DOHH2 (cell line): ENCODE data around the gene ETS1.

Experiments used
- H3F3A ChIP-seq: fragments of 200-600 bp; sonication (generic), shearing (Covaris generic); 2 replicates; pipeline ENCODE4 v1.6.0; 2016; ENCODE audit warnings: antibody characterized with exemption, mild to moderate bottlenecking; ENCODE audit not compliant: control insufficient read depth, insufficient read depth
- H3K27ac ChIP-seq: fragments of 200-600 bp; sonication (generic); 2 replicates; pipeline ENCODE4 v1.5.1; 2014; ENCODE audit warnings: low read depth, mild to moderate bottlenecking, low read length, moderate library complexity
- H3K27me3 ChIP-seq: fragments of 200-600 bp; sonication (generic); 2 replicates; pipeline ENCODE4 v1.6.1; 2014; ENCODE audit warnings: mild to moderate bottlenecking, low read length, mixed read lengths; ENCODE audit not compliant: control insufficient read depth
- H3K36me3 ChIP-seq: fragments of 200-600 bp; sonication (generic); 2 replicates; pipeline ENCODE4 v1.6.1; 2014; ENCODE audit warnings: mild to moderate bottlenecking, low read length, moderate library complexity, mixed read lengths; ENCODE audit not compliant: control insufficient read depth
- H3K4me1 ChIP-seq: fragments of 200-600 bp; sonication (generic); 2 replicates; pipeline ENCODE4 v1.6.1; 2014; ENCODE audit warnings: mild to moderate bottlenecking, low read length, mixed read lengths; ENCODE audit not compliant: control insufficient read depth
- H3K4me2 ChIP-seq: fragments of 200-600 bp; sonication (generic); 2 replicates; pipeline ENCODE4 v1.6.0; 2014; ENCODE audit warnings: mild to moderate bottlenecking, low read length, moderate library complexity
- H3K4me3 ChIP-seq: fragments of 200-600 bp; sonication (generic); 2 replicates; pipeline ENCODE4 v1.5.1; 2014; ENCODE audit warnings: mild to moderate bottlenecking, low read length, mixed read lengths
- H3K79me2 ChIP-seq: fragments of 200-600 bp; sonication (generic); 2 replicates; pipeline ENCODE4 v1.6.1; 2014; ENCODE audit warnings: mild to moderate bottlenecking, low read length, mixed read lengths; ENCODE audit not compliant: control insufficient read depth
- H3K9me2 ChIP-seq: fragments of 200-600 bp; sonication (generic); replicated peaks from 2 replicates; pipeline ENCODE4 v1.6.1; 2014; ENCODE audit warnings: mild to moderate bottlenecking, low read length, mixed read lengths; ENCODE audit not compliant: control insufficient read depth
- H3K9me3 ChIP-seq: fragments of 200-600 bp; sonication (generic); 2 replicates; pipeline ENCODE4 v1.6.1; 2014; ENCODE audit warnings: antibody characterized with exemption, low read length, mixed read lengths; ENCODE audit not compliant: control insufficient read depth, insufficient read depth
- H4K20me1 ChIP-seq: fragments of 200-600 bp; sonication (generic); 2 replicates; pipeline ENCODE4 v1.6.0; 2014; ENCODE audit warnings: low read depth, mild to moderate bottlenecking, antibody characterized with exemption, low read length, moderate library complexity; ENCODE audit not compliant: control insufficient read depth, insufficient read depth
- EZH2phosphoT487 ChIP-seq: fragments of 200-600 bp; sonication (generic); IDR thresholded peaks from 2 replicates; pipeline ENCODE4 v1.6.1; 2017; ENCODE audit warnings: borderline replicate concordance, mild to moderate bottlenecking, antibody characterized with exemption, low read length, moderate library complexity, mixed read lengths
- TF ChIP-seq, protein P1 (sequence below): fragments of 200-600 bp; sonication (generic); IDR thresholded peaks from one replicate; pipeline ENCODE4 v1.5.1; 2014; ENCODE audit warnings: antibody characterized with exemption, mild to moderate bottlenecking, low read depth, low read length; ENCODE audit not compliant: poor library complexity, severe bottlenecking

Gene ETS1

DNA sequence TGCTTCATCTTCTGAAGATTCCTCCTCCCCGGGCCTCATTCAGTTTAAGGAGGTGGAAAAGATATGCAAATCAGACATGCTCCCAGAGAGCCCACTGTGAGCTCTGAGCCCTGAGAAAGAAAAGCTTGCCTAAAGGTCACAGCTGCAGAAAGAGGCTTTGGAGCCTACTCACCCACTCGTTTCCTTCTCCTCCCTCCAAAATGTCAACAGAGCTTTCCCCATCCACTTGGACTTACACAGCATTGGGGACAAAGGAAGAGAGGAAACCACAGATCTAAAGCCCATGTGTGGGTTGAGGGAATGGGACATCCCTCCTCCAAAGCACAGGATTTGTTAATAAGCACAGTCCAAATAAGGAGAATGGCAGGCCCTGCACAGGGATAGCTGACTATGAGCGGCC is 158.4 kb downstream of the ETS1 start:
- H3K4me3 ChIP-seq = no peak overlapping the region
- no peaks in the 10 kb centered on the region for H3K9me3 ChIP-seq

DNA sequence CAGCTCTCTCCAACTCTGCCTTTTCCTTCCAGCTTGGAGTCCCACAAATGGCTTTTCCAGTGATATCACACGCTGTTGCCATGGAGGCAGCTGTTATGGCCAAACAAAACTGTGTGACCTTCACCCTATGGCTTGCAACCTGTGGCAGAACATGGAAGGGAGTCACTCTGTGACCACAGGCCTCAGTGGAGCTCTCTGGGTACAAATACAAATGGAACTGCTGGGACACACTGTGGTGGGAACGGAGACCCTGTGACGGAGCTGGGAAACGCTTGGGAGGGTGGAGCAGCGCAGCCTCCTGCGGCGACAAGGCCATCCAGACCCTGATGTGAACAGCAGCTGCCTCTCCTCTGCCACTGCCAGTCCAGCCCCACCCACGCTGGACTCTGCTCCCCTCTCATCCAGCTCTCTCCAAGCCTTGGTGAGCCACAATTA is 162.5 kb downstream of the ETS1 start:
- Histone ChIP-seq H3K79me2 (no peaks in the 10 kb centered on the region), H4K20me1 (no peaks in the 10 kb centered on the region), H3K9me2 (no peaks in the 10 kb centered on the region), H3K4me1 (peaks cover 13% of the 10 kb centered on the region), H3K36me3 (no peaks in the 10 kb centered on the region), H3K9me3 (no peaks in the 10 kb centered on the region), H3K27ac (no peak overlapping the region), H3F3A (no peaks in the 10 kb centered on the region), H3K4me2 (no peak overlapping the region), H3K4me3 (no peak overlapping the region), H3K27me3 (no peaks in the 10 kb centered on the region)
- no peak for TF ChIP-seq EZH2phosphoT487
- TF ChIP-seq, protein P1, sequence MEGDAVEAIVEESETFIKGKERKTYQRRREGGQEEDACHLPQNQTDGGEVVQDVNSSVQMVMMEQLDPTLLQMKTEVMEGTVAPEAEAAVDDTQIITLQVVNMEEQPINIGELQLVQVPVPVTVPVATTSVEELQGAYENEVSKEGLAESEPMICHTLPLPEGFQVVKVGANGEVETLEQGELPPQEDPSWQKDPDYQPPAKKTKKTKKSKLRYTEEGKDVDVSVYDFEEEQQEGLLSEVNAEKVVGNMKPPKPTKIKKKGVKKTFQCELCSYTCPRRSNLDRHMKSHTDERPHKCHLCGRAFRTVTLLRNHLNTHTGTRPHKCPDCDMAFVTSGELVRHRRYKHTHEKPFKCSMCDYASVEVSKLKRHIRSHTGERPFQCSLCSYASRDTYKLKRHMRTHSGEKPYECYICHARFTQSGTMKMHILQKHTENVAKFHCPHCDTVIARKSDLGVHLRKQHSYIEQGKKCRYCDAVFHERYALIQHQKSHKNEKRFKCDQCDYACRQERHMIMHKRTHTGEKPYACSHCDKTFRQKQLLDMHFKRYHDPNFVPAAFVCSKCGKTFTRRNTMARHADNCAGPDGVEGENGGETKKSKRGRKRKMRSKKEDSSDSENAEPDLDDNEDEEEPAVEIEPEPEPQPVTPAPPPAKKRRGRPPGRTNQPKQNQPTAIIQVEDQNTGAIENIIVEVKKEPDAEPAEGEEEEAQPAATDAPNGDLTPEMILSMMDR = no peak

More for the DNA sequence above, 158.4 kb downstream of the ETS1 start:
- Histone ChIP-seq H3K4me2 (peak overlapping the region; percentile 30), H3K27me3 (no peaks in the 10 kb centered on the region), H3K79me2 (no peaks in the 10 kb centered on the region), H3K36me3 (no peaks in the 10 kb centered on the region), H3F3A (no peaks in the 10 kb centered on the region), H3K4me1 (peaks cover 13% of the 10 kb centered on the region), H3K27ac (no peak overlapping the region), H4K20me1 (no peaks in the 10 kb centered on the region), H3K9me2 (no peaks in the 10 kb centered on the region)
- no peak for TF ChIP-seq EZH2phosphoT487
- TF ChIP-seq, protein P1 = no peak

DNA sequence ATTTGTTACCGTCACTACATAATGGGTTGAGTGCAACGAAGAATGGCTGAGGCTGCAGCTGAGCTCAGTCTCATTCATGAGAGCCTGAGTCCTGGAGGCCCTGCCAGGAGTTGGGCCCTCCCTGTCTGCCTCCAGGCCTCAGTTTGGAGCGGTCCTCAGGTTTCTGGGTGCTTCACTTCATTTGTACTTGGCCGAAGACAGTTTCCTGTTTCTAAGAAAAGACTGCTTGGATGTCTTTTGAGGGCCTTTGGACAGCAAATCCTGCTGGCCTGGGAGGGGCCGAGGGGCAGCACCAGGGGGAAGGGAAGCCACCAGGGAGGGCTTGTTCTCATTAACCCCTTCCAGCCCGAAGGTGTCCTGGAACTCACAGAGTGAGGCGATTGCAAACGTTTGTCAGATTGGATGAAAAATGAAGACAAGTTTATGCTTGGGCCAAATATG is 163.1 kb downstream of the ETS1 start:
- H3K27ac ChIP-seq = no peak overlapping the region

More for the DNA sequence above, 163.1 kb downstream of the ETS1 start:
- peaks cover 10% of the 10 kb centered on the region for H3K4me1 ChIP-seq
- H3K36me3 ChIP-seq = no peaks in the 10 kb centered on the region
- H3K4me2 ChIP-seq = no peak overlapping the region
- TF ChIP-seq, protein P1 = no peak
- TF ChIP-seq EZH2phosphoT487 = no peak
- H4K20me1 ChIP-seq = no peaks in the 10 kb centered on the region
- H3K27me3 ChIP-seq = no peaks in the 10 kb centered on the region
- no peaks in the 10 kb centered on the region for H3K9me3 ChIP-seq
- no peaks in the 10 kb centered on the region for H3F3A ChIP-seq
- no peaks in the 10 kb centered on the region for H3K9me2 ChIP-seq
- no peak overlapping the region for H3K4me3 ChIP-seq
- no peaks in the 10 kb centered on the region for H3K79me2 ChIP-seq
